HG02798 (cell line): ENCODE data around the gene TMEM109.
A peak's percentile ranks its signal among the peaks of the same experiment; 100 is the strongest.

Experiments used
- ATAC-seq: cut with Tn5 transposase; IDR thresholded peaks from one replicate; pipeline ENCODE4 v1.9.1; 2021; ENCODE audit warnings: mild to moderate bottlenecking; ENCODE audit not compliant: unreplicated experiment, poor library complexity

Gene TMEM109

GRCh38 chr11:60878245-60879101, 35.5 kb upstream of the TMEM109 start:
- no peak for ATAC-seq

DNA sequence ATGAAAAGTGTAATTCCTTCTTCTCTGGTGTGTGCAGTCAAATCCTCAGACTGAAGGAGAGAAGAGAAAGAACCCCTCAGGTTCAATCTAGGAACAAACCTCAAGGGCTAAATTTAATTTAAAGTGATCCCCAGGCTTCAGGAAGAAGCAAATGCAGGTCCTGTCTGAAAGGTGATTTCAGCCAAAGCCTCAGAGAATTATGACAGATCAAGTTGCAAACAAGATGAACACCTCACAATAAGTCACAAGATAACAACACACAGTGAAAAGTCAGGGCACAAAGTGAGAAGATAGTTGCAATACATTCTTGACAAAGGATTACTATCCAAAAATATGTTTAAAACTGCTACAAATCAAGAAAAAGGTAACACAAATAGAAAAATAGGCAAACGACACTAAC, 34.9 kb upstream of the TMEM109 start:
- no peak for ATAC-seq

GRCh38 chr11:60879971-60880588, 33.9 kb upstream of the TMEM109 start:
- no peak for ATAC-seq

GRCh38 chr11:60880643-60881282, 33.2 kb upstream of the TMEM109 start:
- no peak for ATAC-seq

GRCh38 chr11:60887556-60887955, 26.4 kb upstream of the TMEM109 start:
- peak; percentile 47 for ATAC-seq

DNA sequence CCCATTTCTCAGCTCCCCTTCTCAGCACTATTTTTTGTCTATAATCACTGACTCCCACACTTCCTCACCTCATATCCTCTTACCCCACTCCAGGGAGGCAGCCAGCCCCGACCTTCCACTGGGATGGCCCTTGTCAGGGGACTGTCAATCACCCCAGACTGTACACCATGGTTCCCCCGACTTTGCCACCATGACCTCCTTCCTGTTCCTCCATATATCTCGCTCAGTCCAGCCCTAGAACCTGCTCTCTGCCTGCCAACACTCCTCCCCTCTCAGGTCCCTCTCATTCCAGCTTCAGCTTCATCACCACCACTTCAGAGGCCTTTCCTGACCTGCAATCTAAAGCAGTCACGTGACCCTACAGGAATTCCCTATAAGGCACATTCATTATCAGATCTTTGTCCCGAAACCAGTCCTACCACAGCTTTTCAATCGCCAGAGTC, 24.1 kb upstream of the TMEM109 start:
- ATAC-seq: no peak

DNA sequence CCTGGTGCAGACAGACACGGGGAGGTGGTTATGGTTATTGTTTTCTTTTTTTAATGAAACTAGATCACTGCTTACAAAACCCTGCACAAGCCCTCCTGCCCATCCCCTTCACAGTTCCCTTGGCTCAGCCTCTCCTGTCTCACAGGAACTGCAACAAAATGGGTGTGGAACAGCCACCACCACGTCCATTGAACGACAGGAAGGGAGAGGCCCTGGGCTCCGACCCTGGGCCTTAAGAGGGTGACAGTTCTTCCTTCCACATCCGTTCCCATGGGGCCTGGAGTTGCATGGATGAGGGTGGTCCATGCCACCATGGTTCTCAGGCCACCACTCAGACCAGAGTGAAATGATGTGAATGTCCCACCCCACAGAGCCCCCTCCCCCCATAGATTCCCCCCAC, 23.3 kb upstream of the TMEM109 start:
- no peak for ATAC-seq

DNA sequence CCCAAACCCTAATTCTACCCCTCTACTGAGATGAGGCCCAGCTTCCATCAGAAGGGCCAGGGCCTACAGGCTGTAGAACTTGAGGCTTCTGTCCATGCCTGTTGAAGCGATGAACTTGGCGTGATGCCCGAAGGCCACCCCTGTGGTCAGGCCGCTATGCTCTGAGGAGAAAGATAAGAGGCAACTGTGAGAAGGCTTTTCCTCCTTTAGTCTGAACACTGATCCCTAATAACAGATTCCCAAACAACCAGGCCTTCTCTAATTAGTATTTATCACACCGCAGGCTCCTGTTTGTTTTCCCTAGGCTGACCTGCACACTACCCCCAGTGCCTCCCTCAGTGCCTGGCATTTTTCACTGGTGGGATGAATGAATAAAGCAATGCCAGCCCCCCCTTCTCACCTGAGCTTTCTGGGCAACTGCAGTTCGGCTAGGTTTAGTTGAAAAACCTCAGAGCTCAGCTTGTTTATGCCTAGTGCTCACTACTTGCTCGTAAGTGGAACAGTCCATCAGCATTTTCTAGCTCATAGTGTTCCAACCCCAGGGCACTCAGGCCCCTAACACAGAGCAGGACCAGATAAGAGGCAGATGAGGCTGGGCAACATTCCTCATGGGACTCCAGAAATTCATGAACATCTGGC, 22.7 kb upstream of the TMEM109 start:
- no peak for ATAC-seq

- no peak for ATAC-seq
Observed at GRCh38 chr11:60895687-60896086, 18.3 kb upstream of the TMEM109 start.

DNA sequence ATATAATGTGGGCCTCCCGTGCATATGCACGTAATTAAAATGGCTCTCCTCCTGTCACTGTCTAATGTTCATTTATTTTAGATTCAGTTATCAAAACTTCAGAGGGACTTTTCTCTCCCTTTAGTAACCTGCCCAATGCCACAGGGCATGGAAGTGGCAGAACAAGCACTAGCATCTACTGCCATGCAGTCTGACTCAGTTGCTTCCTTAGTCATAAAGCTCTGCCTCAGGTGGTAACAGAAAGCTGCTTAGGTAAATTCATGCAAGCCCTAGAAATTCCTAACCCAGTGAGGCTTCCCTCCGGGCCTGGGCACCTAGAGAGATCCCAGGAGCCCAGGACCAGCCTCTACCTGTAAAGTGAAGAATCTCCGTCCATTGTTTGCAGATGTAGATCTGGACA, 16.5 kb upstream of the TMEM109 start:
- no peak for ATAC-seq

DNA sequence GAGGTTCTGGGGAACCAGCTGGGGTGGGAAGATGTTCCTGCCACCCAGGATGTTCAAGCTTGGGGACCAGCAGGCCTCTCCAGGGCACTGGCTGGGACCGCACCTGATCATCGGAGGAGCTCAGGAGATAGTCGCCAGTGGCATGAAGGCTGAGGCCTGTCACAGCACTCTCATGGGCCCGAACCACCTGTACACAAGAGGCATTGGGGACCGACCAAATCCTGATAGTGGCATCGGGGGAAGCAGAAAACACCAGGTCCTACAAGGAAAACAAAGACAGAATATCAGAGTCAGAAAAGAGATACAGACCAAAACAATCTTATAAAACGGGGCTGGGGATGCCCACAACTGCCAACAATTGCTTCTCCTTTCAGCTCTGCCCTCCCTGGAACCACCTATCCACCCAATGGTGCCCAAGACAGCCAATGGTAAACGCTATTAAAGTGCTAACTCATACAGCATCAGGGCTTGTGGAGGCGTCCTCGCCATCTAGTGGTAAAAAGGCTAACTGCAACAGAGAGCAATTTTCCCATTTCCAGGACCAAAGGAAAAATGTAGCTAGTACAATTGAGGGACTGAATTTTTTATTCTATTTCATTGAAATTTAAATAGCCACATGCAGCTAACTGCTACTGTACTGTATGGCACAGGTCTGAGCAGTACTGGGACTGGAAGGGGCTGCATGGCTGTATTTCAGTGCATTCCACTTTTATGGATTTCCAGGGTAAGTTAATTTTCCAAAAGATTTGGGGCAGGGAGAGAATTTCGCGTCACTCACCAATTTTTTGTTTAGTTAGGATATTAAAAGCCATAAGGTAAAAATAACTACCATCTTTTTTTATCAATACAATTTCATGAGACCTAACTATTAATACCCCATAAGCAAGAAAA, 14.7 kb upstream of the TMEM109 start:
- peak; percentile 55 for ATAC-seq

DNA sequence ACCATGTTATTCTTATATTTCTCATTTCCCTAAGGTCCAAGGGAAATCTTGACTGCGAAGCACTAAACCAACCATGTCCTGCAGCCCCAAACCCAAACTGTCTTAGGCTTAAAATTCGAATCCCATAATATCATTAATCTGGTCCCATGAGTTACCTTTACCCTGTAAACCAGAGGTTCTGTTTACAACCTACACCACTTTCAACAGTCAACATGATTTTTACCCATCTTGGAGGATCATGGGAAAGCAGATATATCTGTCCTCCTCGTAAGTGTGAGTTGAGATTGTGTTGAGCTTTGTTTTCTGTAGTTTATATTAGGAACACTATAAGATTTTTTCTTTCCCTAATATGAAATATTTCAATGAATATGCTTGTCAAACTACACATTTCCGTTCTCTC, 14.0 kb upstream of the TMEM109 start:
- ATAC-seq: no peak

DNA sequence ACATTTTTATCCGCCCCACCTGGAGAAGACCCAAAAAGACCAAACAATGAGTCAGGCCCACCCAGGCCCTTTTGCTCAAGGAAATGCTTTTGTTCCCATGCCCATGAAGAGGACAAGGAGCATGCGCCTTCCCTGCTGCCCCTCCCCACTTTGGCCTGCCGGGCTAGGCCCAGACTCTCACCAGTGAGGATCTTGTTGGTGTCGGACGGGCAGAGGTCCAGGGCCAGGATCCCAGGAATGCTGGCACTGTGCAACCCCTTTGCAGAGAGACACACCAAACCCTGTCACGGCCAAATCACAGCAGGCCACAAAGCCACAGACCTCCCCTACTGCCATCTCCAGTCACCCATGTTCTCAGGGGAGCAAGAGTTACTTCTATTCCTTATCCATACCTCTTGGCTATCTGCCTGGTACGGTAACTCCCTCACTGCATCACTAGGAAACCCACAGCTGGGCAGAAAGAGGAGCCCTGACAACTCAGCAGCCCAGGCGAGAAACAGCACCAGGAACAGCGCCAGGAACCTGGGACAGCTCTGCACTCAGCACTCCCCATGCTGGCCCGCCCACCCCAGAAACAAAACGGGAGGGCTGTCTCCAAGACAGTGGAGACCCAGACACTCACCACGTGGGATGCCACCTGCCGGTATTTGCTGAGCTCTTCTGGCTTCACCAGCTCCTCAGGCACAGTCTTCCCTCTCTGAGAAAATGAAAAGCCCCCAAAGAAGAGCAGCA, 13.1 kb upstream of the TMEM109 start:
- no peak for ATAC-seq

DNA sequence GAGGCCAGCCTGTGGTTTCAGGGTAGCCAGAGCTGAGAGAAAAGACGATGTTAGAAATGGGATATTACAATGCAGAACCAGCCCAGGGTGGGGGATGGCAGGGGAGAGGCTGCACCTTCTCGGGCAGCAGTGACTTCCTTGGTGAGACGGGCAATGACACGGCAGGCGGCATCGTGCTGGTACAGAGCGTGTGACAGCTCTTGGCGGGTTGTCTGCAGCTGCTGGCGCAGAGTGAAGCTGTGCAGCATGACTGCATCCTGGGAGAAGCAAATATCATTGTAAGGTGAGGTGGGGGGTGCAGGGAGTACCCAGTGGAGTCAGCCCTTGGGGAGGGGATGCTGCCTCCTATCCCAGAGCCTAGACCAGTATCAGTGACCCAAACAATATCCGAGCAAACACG, 11.3 kb upstream of the TMEM109 start:
- no peak for ATAC-seq

GRCh38 chr11:60905047-60905446, 8.9 kb upstream of the TMEM109 start:
- ATAC-seq: no peak

DNA sequence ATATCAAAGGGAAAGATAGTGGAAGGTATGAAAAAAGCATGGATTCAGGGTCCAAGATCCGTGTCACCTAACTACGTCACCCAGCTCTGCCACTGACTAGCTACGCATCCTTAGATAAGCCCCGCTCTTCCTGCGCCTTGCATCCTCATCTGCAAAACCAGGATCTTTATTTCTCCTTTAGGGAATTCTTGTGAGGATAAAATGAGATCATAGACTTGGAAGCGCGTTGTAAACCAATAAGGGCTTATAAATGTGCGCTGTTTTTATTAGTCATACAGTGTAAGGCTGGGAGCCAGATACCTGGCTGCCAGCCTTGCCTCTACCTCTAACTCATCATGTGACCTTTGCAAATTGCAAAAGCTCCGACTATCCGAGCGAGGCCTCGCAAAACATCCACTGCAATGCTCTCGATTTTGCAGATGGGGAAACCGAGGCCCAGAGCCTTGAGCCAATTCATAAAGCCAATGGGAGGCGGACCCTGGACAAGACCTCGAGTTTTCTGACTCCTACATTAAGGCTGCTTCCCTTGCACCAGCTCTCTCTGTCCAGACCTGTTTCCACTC, 8.3 kb upstream of the TMEM109 start:
- no peak for ATAC-seq

- peak; percentile 83 for ATAC-seq
Observed at GRCh38 chr11:60906132-60906972, 7.6 kb upstream of the TMEM109 start, which contains the start of gene PRPF19. PRPF19 (minus strand) TSS chr11:60906585; CDS start chr11:60906382, 203 bp downstream.

GRCh38 chr11:60908803-60909202, 5.2 kb upstream of the TMEM109 start:
- no peak for ATAC-seq
